Measurements from ENCODE around the gene VARS2.
"Not testable (repeated sequence)": the region's sequence is repeated elsewhere in the genome, so short reads cannot be mapped to it uniquely, and the experiment has no call there.

DNA sequence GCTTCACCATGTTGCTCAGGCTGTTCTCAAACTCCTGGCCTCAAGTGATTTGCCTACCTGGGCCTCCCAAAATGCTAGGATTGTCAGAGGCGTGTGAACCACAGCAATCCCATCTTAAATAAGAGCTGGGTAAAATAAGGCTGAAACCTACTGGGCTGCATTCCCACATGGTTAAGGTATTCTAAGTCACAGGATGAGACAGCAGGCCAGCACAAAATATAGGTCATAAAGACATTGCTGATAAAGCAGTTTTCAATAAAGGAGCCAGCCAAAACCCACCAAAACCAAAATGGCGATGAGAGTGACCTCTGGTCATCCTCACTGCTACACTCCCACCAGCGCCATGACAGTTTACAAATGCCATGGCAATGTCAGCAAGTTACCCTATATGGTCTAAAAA is 40.2 kb upstream of the VARS2 start:
- TF ChIP-seq, protein P1, sequence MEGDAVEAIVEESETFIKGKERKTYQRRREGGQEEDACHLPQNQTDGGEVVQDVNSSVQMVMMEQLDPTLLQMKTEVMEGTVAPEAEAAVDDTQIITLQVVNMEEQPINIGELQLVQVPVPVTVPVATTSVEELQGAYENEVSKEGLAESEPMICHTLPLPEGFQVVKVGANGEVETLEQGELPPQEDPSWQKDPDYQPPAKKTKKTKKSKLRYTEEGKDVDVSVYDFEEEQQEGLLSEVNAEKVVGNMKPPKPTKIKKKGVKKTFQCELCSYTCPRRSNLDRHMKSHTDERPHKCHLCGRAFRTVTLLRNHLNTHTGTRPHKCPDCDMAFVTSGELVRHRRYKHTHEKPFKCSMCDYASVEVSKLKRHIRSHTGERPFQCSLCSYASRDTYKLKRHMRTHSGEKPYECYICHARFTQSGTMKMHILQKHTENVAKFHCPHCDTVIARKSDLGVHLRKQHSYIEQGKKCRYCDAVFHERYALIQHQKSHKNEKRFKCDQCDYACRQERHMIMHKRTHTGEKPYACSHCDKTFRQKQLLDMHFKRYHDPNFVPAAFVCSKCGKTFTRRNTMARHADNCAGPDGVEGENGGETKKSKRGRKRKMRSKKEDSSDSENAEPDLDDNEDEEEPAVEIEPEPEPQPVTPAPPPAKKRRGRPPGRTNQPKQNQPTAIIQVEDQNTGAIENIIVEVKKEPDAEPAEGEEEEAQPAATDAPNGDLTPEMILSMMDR (IDR thresholded peaks at IDR 0.05 in 2 of 3, conservative IDR thresholded peaks at IDR 0.05 in 1 of 3; ENCODE audit: borderline replicate concordance in 1 of 3, insufficient read depth in 1 of 3, low read depth in 2 of 3, low read length in 2 of 3): not testable (repeated sequence)
- TF ChIP-seq EZH2 (IDR thresholded peaks at IDR 0.05): not testable (repeated sequence)
